Measurements from ENCODE around the gene WDR37. TPM values are rescaled to one million over a fixed set of nuclear protein-coding genes. Genes with fewer than 3 reads are reported as not detected.
"Not testable (repeated sequence)": the region's sequence is repeated elsewhere in the genome, so short reads cannot be mapped to it uniquely, and the experiment has no call there.

The WDR37 gene
- total RNA-seq, 1 donor from 2014 or later, result 12.5 TPM

GRCh38 chr10:1158536-1158935 is 102.4 kb downstream of the WDR37 start:
- not testable (repeated sequence) for H3K9me3 ChIP-seq (ENCODE audit: control insufficient read depth in 3 of 3, low read length in 3 of 3); H3K4me1 ChIP-seq (ENCODE audit: control insufficient read depth in 3 of 3, insufficient read depth in 3 of 3, low read length in 3 of 3); H3K36me3 ChIP-seq (ENCODE audit: control insufficient read depth in 3 of 3, insufficient read depth in 3 of 3, low read length in 3 of 3); H3K9ac ChIP-seq (ENCODE audit: low read depth in 1 of 3, low read length in 3 of 3); H3K4me3 ChIP-seq (ENCODE audit: low read length in 3 of 3); H3K27ac ChIP-seq (ENCODE audit: low read depth, low read length)
- peaks cover 0 to 17% (median 3%) of the 10 kb centered on the region in 3 donors for H3K27me3 ChIP-seq (ENCODE audit: control insufficient read depth in 3 of 3, insufficient read depth in 3 of 3, low read length in 3 of 3)

- Histone ChIP-seq H3K9ac (ENCODE audit: low read depth in 1 of 3, low read length in 3 of 3) (no peak overlapping the region), H3K4me1 (ENCODE audit: control insufficient read depth in 3 of 3, insufficient read depth in 3 of 3, low read length in 3 of 3) (no peaks in the 10 kb centered on the region), H3K27me3 (ENCODE audit: control insufficient read depth in 3 of 3, insufficient read depth in 3 of 3, low read length in 3 of 3) (peaks cover 0 to 19% (median 3%) of the 10 kb centered on the region in 3 donors), H3K4me3 (ENCODE audit: low read length in 3 of 3) (no peak overlapping the region), H3K27ac (ENCODE audit: low read depth, low read length) (no peak overlapping the region), H3K36me3 (ENCODE audit: control insufficient read depth in 3 of 3, insufficient read depth in 3 of 3, low read length in 3 of 3) (no peaks in the 10 kb centered on the region), H3K9me3 (ENCODE audit: control insufficient read depth in 3 of 3, low read length in 3 of 3) (no peaks in the 10 kb centered on the region)
Measured at GRCh38 chr10:1159131-1160061, 103.2 kb downstream of the WDR37 start.

- peaks cover 0 to 19% (median 3%) of the 10 kb centered on the region in 3 donors for H3K27me3 ChIP-seq (ENCODE audit: control insufficient read depth in 3 of 3, insufficient read depth in 3 of 3, low read length in 3 of 3)
- H3K9me3 ChIP-seq (ENCODE audit: control insufficient read depth in 3 of 3, low read length in 3 of 3), result no peaks in the 10 kb centered on the region
Measured at GRCh38 chr10:1160561-1161314, 104.6 kb downstream of the WDR37 start.

GRCh38 chr10:1161315-1161673 is 105.1 kb downstream of the WDR37 start:
- not testable (repeated sequence) for H3K4me1 ChIP-seq (ENCODE audit: control insufficient read depth in 3 of 3, insufficient read depth in 3 of 3, low read length in 3 of 3)
- H3K27me3 ChIP-seq (ENCODE audit: control insufficient read depth in 3 of 3, insufficient read depth in 3 of 3, low read length in 3 of 3), result peaks cover 0 to 21% (median 3%) of the 10 kb centered on the region in 3 donors

More at GRCh38 chr10:1160561-1161314, 104.6 kb downstream of the WDR37 start:
- Histone ChIP-seq H3K36me3 (ENCODE audit: control insufficient read depth in 3 of 3, insufficient read depth in 3 of 3, low read length in 3 of 3) (no peaks in the 10 kb centered on the region), H3K4me3 (ENCODE audit: low read length in 3 of 3) (no peak overlapping the region), H3K4me1 (ENCODE audit: control insufficient read depth in 3 of 3, insufficient read depth in 3 of 3, low read length in 3 of 3) (no peaks in the 10 kb centered on the region), H3K9ac (ENCODE audit: low read depth in 1 of 3, low read length in 3 of 3) (no peak overlapping the region), H3K27ac (ENCODE audit: low read depth, low read length) (no peak overlapping the region)

GRCh38 chr10:1162481-1163203 is 106.5 kb downstream of the WDR37 start:
- Histone ChIP-seq H3K36me3 (ENCODE audit: control insufficient read depth in 3 of 3, insufficient read depth in 3 of 3, low read length in 3 of 3) (no peaks in the 10 kb centered on the region), H3K4me1 (ENCODE audit: control insufficient read depth in 3 of 3, insufficient read depth in 3 of 3, low read length in 3 of 3) (no peaks in the 10 kb centered on the region), H3K4me3 (ENCODE audit: low read length in 3 of 3) (no peak overlapping the region), H3K9ac (ENCODE audit: low read depth in 1 of 3, low read length in 3 of 3) (no peak overlapping the region), H3K9me3 (ENCODE audit: control insufficient read depth in 3 of 3, low read length in 3 of 3) (no peaks in the 10 kb centered on the region), H3K27me3 (ENCODE audit: control insufficient read depth in 3 of 3, insufficient read depth in 3 of 3, low read length in 3 of 3) (peaks cover 0 to 30% (median 3%) of the 10 kb centered on the region in 3 donors), H3K27ac (ENCODE audit: low read depth, low read length) (no peak overlapping the region)

More at GRCh38 chr10:1161315-1161673, 105.1 kb downstream of the WDR37 start:
- H3K27ac ChIP-seq (ENCODE audit: low read depth, low read length); H3K9me3 ChIP-seq (ENCODE audit: control insufficient read depth in 3 of 3, low read length in 3 of 3); H3K36me3 ChIP-seq (ENCODE audit: control insufficient read depth in 3 of 3, insufficient read depth in 3 of 3, low read length in 3 of 3); H3K9ac ChIP-seq (ENCODE audit: low read depth in 1 of 3, low read length in 3 of 3); H3K4me3 ChIP-seq (ENCODE audit: low read length in 3 of 3): not testable (repeated sequence)

GRCh38 chr10:1163204-1163660 is 107.0 kb downstream of the WDR37 start:
- Histone ChIP-seq H3K9ac (ENCODE audit: low read depth in 1 of 3, low read length in 3 of 3) (no peak overlapping the region), H3K36me3 (ENCODE audit: control insufficient read depth in 3 of 3, insufficient read depth in 3 of 3, low read length in 3 of 3) (no peaks in the 10 kb centered on the region), H3K9me3 (ENCODE audit: control insufficient read depth in 3 of 3, low read length in 3 of 3) (no peaks in the 10 kb centered on the region), H3K27me3 (ENCODE audit: control insufficient read depth in 3 of 3, insufficient read depth in 3 of 3, low read length in 3 of 3) (peaks cover 0 to 30% (median 3%) of the 10 kb centered on the region in 3 donors), H3K4me1 (ENCODE audit: control insufficient read depth in 3 of 3, insufficient read depth in 3 of 3, low read length in 3 of 3) (no peaks in the 10 kb centered on the region), H3K4me3 (ENCODE audit: low read length in 3 of 3) (no peak overlapping the region), H3K27ac (ENCODE audit: low read depth, low read length) (no peak overlapping the region)

GRCh38 chr10:1163831-1164230 is 107.6 kb downstream of the WDR37 start:
- no peak overlapping the region for H3K27ac ChIP-seq (ENCODE audit: low read depth, low read length)
- no peak overlapping the region for H3K9ac ChIP-seq (ENCODE audit: low read depth in 1 of 3, low read length in 3 of 3)
- H3K9me3 ChIP-seq (ENCODE audit: control insufficient read depth in 3 of 3, low read length in 3 of 3), result no peaks in the 10 kb centered on the region
- H3K4me1 ChIP-seq (ENCODE audit: control insufficient read depth in 3 of 3, insufficient read depth in 3 of 3, low read length in 3 of 3), result no peaks in the 10 kb centered on the region
- H3K4me3 ChIP-seq (ENCODE audit: low read length in 3 of 3), result no peak overlapping the region
- no peaks in the 10 kb centered on the region for H3K36me3 ChIP-seq (ENCODE audit: control insufficient read depth in 3 of 3, insufficient read depth in 3 of 3, low read length in 3 of 3)
- peaks cover 0 to 30% (median 3%) of the 10 kb centered on the region in 3 donors for H3K27me3 ChIP-seq (ENCODE audit: control insufficient read depth in 3 of 3, insufficient read depth in 3 of 3, low read length in 3 of 3)

- Histone ChIP-seq H3K4me3 (ENCODE audit: low read length in 3 of 3) (no peak overlapping the region), H3K9ac (ENCODE audit: low read depth in 1 of 3, low read length in 3 of 3) (no peak overlapping the region), H3K9me3 (ENCODE audit: control insufficient read depth in 3 of 3, low read length in 3 of 3) (no peaks in the 10 kb centered on the region), H3K27ac (ENCODE audit: low read depth, low read length) (no peak overlapping the region), H3K27me3 (ENCODE audit: control insufficient read depth in 3 of 3, insufficient read depth in 3 of 3, low read length in 3 of 3) (peaks cover 7 to 41% (median 10%) of the 10 kb centered on the region in 3 donors), H3K4me1 (ENCODE audit: control insufficient read depth in 3 of 3, insufficient read depth in 3 of 3, low read length in 3 of 3) (no peaks in the 10 kb centered on the region), H3K36me3 (ENCODE audit: control insufficient read depth in 3 of 3, insufficient read depth in 3 of 3, low read length in 3 of 3) (no peaks in the 10 kb centered on the region)
Measured at GRCh38 chr10:1166101-1166827, 110.1 kb downstream of the WDR37 start.

- Histone ChIP-seq H3K27ac (ENCODE audit: low read depth, low read length) (no peak overlapping the region), H3K36me3 (ENCODE audit: control insufficient read depth in 3 of 3, insufficient read depth in 3 of 3, low read length in 3 of 3) (no peaks in the 10 kb centered on the region), H3K9ac (ENCODE audit: low read depth in 1 of 3, low read length in 3 of 3) (no peak overlapping the region), H3K4me1 (ENCODE audit: control insufficient read depth in 3 of 3, insufficient read depth in 3 of 3, low read length in 3 of 3) (no peaks in the 10 kb centered on the region), H3K9me3 (ENCODE audit: control insufficient read depth in 3 of 3, low read length in 3 of 3) (no peaks in the 10 kb centered on the region), H3K4me3 (ENCODE audit: low read length in 3 of 3) (no peak overlapping the region), H3K27me3 (ENCODE audit: control insufficient read depth in 3 of 3, insufficient read depth in 3 of 3, low read length in 3 of 3) (peaks cover 11 to 42% (median 14%) of the 10 kb centered on the region in 3 donors)
Measured at GRCh38 chr10:1166828-1167275, 110.7 kb downstream of the WDR37 start.
